ENCODE data around the gene ZSWIM7.

ZSWIM7 gene

DNA sequence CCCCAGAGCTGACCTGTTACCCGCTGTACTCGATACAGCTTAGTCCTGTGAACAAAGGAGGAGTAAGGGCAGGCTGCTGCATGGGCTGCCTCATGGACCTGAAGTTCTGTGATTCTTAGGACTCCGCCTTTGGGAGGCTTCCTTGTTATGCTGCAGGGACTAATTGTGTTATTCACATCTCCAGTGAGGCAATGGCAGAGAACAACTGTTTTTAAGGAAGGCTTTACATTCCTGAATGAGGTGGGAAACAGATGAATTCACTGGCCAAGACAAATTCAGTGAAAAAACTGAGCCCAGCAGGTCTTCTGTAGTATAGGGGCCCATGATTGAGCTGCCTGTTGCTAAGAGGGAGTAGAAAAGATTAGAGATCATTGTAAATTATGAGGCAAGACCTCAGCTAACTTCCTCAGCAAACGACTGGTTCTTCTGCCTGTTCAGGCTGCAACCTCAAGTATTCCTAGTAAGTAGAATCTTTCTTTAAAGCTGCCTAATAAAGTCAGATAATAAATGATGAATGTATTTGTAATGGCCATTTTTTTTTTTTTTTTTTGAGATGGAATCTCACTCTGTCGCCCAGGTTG, 28.3 kb downstream of the ZSWIM7 start:
- DNase-seq (ENCODE audit: low read depth) = peak; percentile 53
- no peak overlapping the region for H3K4me3 ChIP-seq (ENCODE audit: low read depth, low read length)
- no peak for TF ChIP-seq MAX (IDR thresholded peaks at IDR 0.05; ENCODE audit: low read depth, low read length)
- TF ChIP-seq POLR2A (IDR thresholded peaks at IDR 0.05; ENCODE audit: extremely low read depth, insufficient read length) = no peak
- no peak for TF ChIP-seq MYC (IDR thresholded peaks at IDR 0.05; ENCODE audit: low read depth, low read length)
- no peak for TF ChIP-seq CTCF (IDR thresholded peaks at IDR 0.05; ENCODE audit: low read depth, low read length)

GRCh38 chr17:15970500-15970899, 29.0 kb downstream of the ZSWIM7 start:
- H3K4me3 ChIP-seq (ENCODE audit: low read depth, low read length) = no peak overlapping the region
- TF ChIP-seq CTCF (IDR thresholded peaks at IDR 0.05; ENCODE audit: low read depth, low read length) (no peak), MAX (IDR thresholded peaks at IDR 0.05; ENCODE audit: low read depth, low read length) (no peak), MYC (IDR thresholded peaks at IDR 0.05; ENCODE audit: low read depth, low read length) (no peak), POLR2A (IDR thresholded peaks at IDR 0.05; ENCODE audit: extremely low read depth, insufficient read length) (no peak)
- DNase-seq (ENCODE audit: low read depth) = no peak

- TF ChIP-seq MYC (IDR thresholded peaks at IDR 0.05; ENCODE audit: low read depth, low read length) (no peak), MAX (IDR thresholded peaks at IDR 0.05; ENCODE audit: low read depth, low read length) (no peak), POLR2A (IDR thresholded peaks at IDR 0.05; ENCODE audit: extremely low read depth, insufficient read length) (no peak), CTCF (IDR thresholded peaks at IDR 0.05; ENCODE audit: low read depth, low read length) (no peak)
- no peak for DNase-seq (ENCODE audit: low read depth)
These were observed 30.0 kb downstream of the ZSWIM7 start for GRCh38 chr17:15969463-15969862.

DNA sequence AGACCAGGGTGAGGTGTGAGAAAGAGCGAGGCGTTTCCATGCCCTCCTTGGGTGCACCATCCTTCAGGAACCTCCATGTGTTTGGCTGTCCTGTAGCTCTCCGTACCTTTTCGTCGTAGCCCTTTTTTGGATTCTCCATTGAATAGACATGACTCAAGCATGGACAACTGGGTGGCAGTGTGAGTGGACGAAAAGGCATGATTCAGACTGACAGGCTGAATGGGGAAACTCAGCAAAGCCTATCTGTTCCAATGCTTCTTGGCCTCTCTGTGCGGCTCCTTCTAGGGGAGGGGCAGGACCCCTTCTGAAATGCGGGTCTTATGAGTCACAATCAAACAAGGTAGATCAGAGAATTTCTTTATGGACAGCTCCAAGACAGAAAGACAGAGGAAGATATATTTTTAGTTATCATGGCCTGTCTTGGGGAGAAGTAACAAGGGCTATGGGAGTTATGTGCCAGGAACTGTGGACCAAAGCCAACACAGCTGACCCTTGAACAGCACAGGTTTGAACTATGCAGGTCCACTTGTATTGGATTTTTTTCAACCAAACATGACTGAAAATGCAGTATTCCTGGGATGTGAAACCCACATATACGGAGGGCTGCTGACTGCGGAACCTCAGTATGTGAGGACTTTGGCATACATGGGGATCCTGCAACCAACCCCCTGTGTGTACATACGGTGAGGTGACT, 31.7 kb downstream of the ZSWIM7 start:
- DNase-seq (ENCODE audit: low read depth) = peak; percentile 25
- H3K4me3 ChIP-seq (ENCODE audit: low read depth, low read length) = no peak overlapping the region
- no peak for TF ChIP-seq CTCF (IDR thresholded peaks at IDR 0.05; ENCODE audit: low read depth, low read length)
- no peak for TF ChIP-seq POLR2A (IDR thresholded peaks at IDR 0.05; ENCODE audit: extremely low read depth, insufficient read length)
- TF ChIP-seq MYC (IDR thresholded peaks at IDR 0.05; ENCODE audit: low read depth, low read length) = no peak
- no peak for TF ChIP-seq MAX (IDR thresholded peaks at IDR 0.05; ENCODE audit: low read depth, low read length)

More at GRCh38 chr17:15969463-15969862, 30.0 kb downstream of the ZSWIM7 start:
- no peak overlapping the region for H3K4me3 ChIP-seq (ENCODE audit: low read depth, low read length)

DNA sequence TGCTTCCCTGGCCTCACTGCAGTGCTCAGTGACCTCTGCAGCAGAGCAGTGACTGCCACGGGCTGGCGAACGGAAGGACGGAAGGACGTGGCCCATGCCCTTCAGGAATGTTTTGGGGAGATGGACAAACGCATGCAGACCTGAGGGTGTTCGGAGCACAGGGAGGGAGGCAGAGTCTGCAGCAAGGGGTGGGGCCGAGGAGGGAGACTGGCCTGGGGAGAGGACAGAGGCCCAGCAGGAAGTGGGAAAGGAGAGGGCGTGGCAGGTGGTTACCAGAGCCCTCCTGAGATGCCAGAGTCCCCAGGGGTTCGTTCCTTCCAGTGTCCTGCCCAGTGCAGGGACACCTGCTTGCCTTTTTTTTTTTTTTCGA, 32.6 kb downstream of the ZSWIM7 start:
- peak; percentile 81 for DNase-seq (ENCODE audit: low read depth)
- peak overlapping the region; percentile 47 for H3K4me3 ChIP-seq (ENCODE audit: low read depth, low read length)
- TF ChIP-seq MYC (IDR thresholded peaks at IDR 0.05; ENCODE audit: low read depth, low read length) (peak; percentile 21; the same call in 1 of the 2 replicates), POLR2A (IDR thresholded peaks at IDR 0.05; ENCODE audit: extremely low read depth, insufficient read length) (no peak)

- TF ChIP-seq POLR2A (IDR thresholded peaks at IDR 0.05; ENCODE audit: extremely low read depth, insufficient read length) (peak; percentile 10), MYC (IDR thresholded peaks at IDR 0.05; ENCODE audit: low read depth, low read length) (no peak; the same call in 1 of the 2 replicates), MAX (IDR thresholded peaks at IDR 0.05; ENCODE audit: low read depth, low read length) (peak; percentile 53), CTCF (IDR thresholded peaks at IDR 0.05; ENCODE audit: low read depth, low read length) (no peak)
- DNase-seq (ENCODE audit: low read depth) = peak; percentile 79
- H3K4me3 ChIP-seq (ENCODE audit: low read depth, low read length) = peak overlapping the region; percentile 47
These were observed 33.2 kb downstream of the ZSWIM7 start for GRCh38 chr17:15966183-15966878.

Measured in NB4 (cell line).